ENCODE results near the gene ZNF189. TPM values are rescaled to one million over a fixed set of nuclear protein-coding genes. Genes with fewer than 3 reads are reported as not detected.

ZNF189 gene
- total RNA-seq, 1 experiment from 2014 or later: 15.8 TPM

GRCh38 chr9:101376111-101376848, 22.4 kb upstream of the ZNF189 start:
- Histone ChIP-seq H3K23me2 (ENCODE audit: insufficient read length, low read depth, low read length, poor library complexity, severe bottlenecking) (no peaks in the 10 kb centered on the region), H3K9me3 (ENCODE audit: control insufficient read depth, low read depth, low read length) (no peaks in the 10 kb centered on the region), H3K18ac (ENCODE audit: insufficient read length, low read depth, low read length) (no peak overlapping the region), H4K20me1 (ENCODE audit: control insufficient read depth, insufficient read depth, insufficient read length) (no peaks in the 10 kb centered on the region), H4K8ac (replicated peaks; ENCODE audit: insufficient read length, low read depth, low read length) (no peak overlapping the region), H2BK12ac (ENCODE audit: insufficient read length, low read depth, low read length) (no peak overlapping the region), H4K91ac (ENCODE audit: insufficient read length, low read depth, low read length) (no peak overlapping the region), H3K4me1 (ENCODE audit: insufficient read depth, low read length) (peaks cover 3% of the 10 kb centered on the region; the same call in 1 of the 2 replicates), H3K56ac (ENCODE audit: insufficient read length, low read depth, low read length) (no peak overlapping the region), H3K27me3 (ENCODE audit: insufficient read depth, low read length) (no peaks in the 10 kb centered on the region), H3K14ac (ENCODE audit: insufficient read depth, low read length) (no peak overlapping the region), H2BK20ac (ENCODE audit: low read depth, low read length, poor library complexity, severe bottlenecking) (no peak overlapping the region), H3K79me1 (ENCODE audit: insufficient read depth, low read depth, low read length, poor library complexity, severe bottlenecking) (no peaks in the 10 kb centered on the region), H3K79me2 (ENCODE audit: insufficient read depth, low read length) (no peaks in the 10 kb centered on the region), H3K4me2 (ENCODE audit: insufficient read depth, insufficient read length, low read length) (no peak overlapping the region), H3K4ac (ENCODE audit: low read depth, low read length) (no peak overlapping the region), H2BK5ac (ENCODE audit: insufficient read length, low read length) (no peak overlapping the region), H3K9ac (ENCODE audit: extremely low read depth, insufficient read length, low read length) (no peak overlapping the region), H4K5ac (ENCODE audit: insufficient read length, low read depth, low read length) (no peak overlapping the region), H3K27ac (ENCODE audit: insufficient read length, low read depth, low read length) (no peak overlapping the region), H3T11ph (ENCODE audit: low read length) (no peak overlapping the region), H2AFZ (ENCODE audit: low read length) (no peak overlapping the region), H2BK15ac (ENCODE audit: low read depth, low read length) (no peak overlapping the region), H2BK120ac (ENCODE audit: low read depth, low read length, poor library complexity, severe bottlenecking) (no peak overlapping the region), H2AK5ac (ENCODE audit: insufficient read length, low read length) (no peak overlapping the region), H3K23ac (ENCODE audit: insufficient read length, low read depth, low read length) (no peak overlapping the region)
- no peak for TF ChIP-seq CTCF (conservative IDR thresholded peaks at IDR 0.05)
- H3K36me3 Mint-ChIP-seq (ENCODE audit: insufficient read depth in 1 of 3, low read depth in 3 of 3): peaks cover 0 to 22% (median 2%) of the 10 kb centered on the region in 3 experiments; a peak in 3 of 7 replicates
- DNase-seq: no peak
- H3K27ac Mint-ChIP-seq: peak overlapping the region in 2 of 3 experiments; percentile 21 to 45; a peak in 2 of 7 replicates
- H3K27me3 Mint-ChIP-seq (ENCODE audit: low read depth): no peaks in the 10 kb centered on the region
- no CpG with 5 or more reads among the region's 6 CpGs for WGBS (ENCODE audit: extremely low coverage, insufficient read length, low lambda C conversion rate)
- peaks cover 13 to 16% of the 10 kb centered on the region in 2 experiments for H3K4me1 Mint-ChIP-seq
- H3K9me3 Mint-ChIP-seq: peaks cover 11 to 14% of the 10 kb centered on the region in 2 experiments
- no peak overlapping the region for H3K4me3 Mint-ChIP-seq
